Measurements from ENCODE around the gene CDKN2A. TPM values are rescaled to one million over a fixed set of nuclear protein-coding genes. Genes with fewer than 3 reads are reported as not detected.

The CDKN2A gene
- polyA plus RNA-seq, 1 donor (not counting 4 experiments of a cell fraction or from before 2014, with no cell fraction given): 65.3 TPM

DNA sequence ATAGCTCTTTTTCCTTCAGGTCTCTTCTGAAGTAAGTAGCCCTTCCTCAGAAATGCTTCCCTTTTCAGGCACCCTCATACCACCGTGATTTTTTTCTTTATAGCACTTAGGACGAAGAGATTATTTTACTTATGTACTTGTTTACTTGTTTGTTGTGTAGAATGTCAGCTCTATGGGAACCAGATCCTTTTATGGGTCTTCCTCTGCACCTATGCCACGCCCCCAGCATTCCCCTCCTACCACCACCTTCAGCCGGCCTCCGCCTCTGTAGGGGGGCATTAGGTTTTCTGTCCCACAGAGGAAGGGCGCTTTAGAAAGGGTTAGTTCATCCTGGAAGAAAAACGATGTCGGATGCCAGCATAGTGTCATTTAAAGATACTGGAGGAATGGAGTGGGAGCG, 2.2 kb upstream of the CDKN2A start:
- no peak overlapping the region for H3K27ac ChIP-seq (ENCODE audit: control insufficient read depth, insufficient read depth, low read length)
- no peaks in the 10 kb centered on the region for H3K9me1 ChIP-seq (ENCODE audit: control insufficient read depth, extremely low read depth, insufficient read depth, low read length)
- no peak overlapping the region for H2AFZ ChIP-seq (ENCODE audit: control insufficient read depth, low read length)

GRCh38 chr9:21995666-21996398, 1.6 kb upstream of the CDKN2A start:
- H3K4me2 ChIP-seq (ENCODE audit: control insufficient read depth, extremely low read depth, insufficient read depth, low read depth, low read length): peak overlapping the region; percentile 82
- DNase-seq (ENCODE audit: low read depth, low spot score) (no peak), FAIRE-seq (no peak)

More for the DNA sequence above, 2.2 kb upstream of the CDKN2A start:
- no peaks in the 10 kb centered on the region for H3K36me3 ChIP-seq (ENCODE audit: control insufficient read depth in 2 of 2, extremely low read depth in 1 of 2, insufficient read depth in 2 of 2, low read length in 2 of 2)
- dilution Hi-C loops (cut with MboI; ENCODE audit: extremely low pct_ligation_motif_present, low sequenced_read_pairs): no loop called here
- no peak overlapping the region for H3K9ac ChIP-seq (ENCODE audit: control insufficient read depth, extremely low read depth, insufficient read depth, low read length)
- no peaks in the 10 kb centered on the region for H3K9me3 ChIP-seq (ENCODE audit: control insufficient read depth, low read depth, low read length)
- H4K20me1 ChIP-seq (ENCODE audit: control insufficient read depth, extremely low read depth, insufficient read depth, low read length): no peaks in the 10 kb centered on the region
- DNase-seq (ENCODE audit: low read depth, low spot score) (no peak), FAIRE-seq (no peak)
- H3K4me3 ChIP-seq (ENCODE audit: control insufficient read depth in 2 of 3, extremely low read depth in 1 of 3, insufficient read depth in 2 of 3, low read depth in 1 of 3, low read length in 3 of 3): no peak overlapping the region
- no peaks in the 10 kb centered on the region for H3K27me3 ChIP-seq (ENCODE audit: control insufficient read depth, extremely low read depth, insufficient read depth, low read length)
- peaks cover 24% of the 10 kb centered on the region for H3K79me2 ChIP-seq (ENCODE audit: control insufficient read depth, insufficient read depth, low read length)
- peaks cover 22% of the 10 kb centered on the region for H3K4me1 ChIP-seq (ENCODE audit: control insufficient read depth, extremely low read depth, insufficient read depth, low read length)
- peak overlapping the region; percentile 82 for H3K4me2 ChIP-seq (ENCODE audit: control insufficient read depth, extremely low read depth, insufficient read depth, low read depth, low read length)
- TF ChIP-seq, protein P1, sequence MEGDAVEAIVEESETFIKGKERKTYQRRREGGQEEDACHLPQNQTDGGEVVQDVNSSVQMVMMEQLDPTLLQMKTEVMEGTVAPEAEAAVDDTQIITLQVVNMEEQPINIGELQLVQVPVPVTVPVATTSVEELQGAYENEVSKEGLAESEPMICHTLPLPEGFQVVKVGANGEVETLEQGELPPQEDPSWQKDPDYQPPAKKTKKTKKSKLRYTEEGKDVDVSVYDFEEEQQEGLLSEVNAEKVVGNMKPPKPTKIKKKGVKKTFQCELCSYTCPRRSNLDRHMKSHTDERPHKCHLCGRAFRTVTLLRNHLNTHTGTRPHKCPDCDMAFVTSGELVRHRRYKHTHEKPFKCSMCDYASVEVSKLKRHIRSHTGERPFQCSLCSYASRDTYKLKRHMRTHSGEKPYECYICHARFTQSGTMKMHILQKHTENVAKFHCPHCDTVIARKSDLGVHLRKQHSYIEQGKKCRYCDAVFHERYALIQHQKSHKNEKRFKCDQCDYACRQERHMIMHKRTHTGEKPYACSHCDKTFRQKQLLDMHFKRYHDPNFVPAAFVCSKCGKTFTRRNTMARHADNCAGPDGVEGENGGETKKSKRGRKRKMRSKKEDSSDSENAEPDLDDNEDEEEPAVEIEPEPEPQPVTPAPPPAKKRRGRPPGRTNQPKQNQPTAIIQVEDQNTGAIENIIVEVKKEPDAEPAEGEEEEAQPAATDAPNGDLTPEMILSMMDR (optimal IDR thresholded peaks at IDR 0.05 in 1 of 3, IDR thresholded peaks at IDR 0.05 in 1 of 3, conservative IDR thresholded peaks at IDR 0.05 in 1 of 3; ENCODE audit: extremely low read depth in 1 of 3, insufficient read depth in 2 of 3, low read length in 3 of 3): no peak

More at GRCh38 chr9:21995666-21996398, 1.6 kb upstream of the CDKN2A start:
- H3K79me2 ChIP-seq (ENCODE audit: control insufficient read depth, insufficient read depth, low read length): peaks cover 27% of the 10 kb centered on the region
- H4K20me1 ChIP-seq (ENCODE audit: control insufficient read depth, extremely low read depth, insufficient read depth, low read length): no peaks in the 10 kb centered on the region
- no peaks in the 10 kb centered on the region for H3K27me3 ChIP-seq (ENCODE audit: control insufficient read depth, extremely low read depth, insufficient read depth, low read length)
- no peaks in the 10 kb centered on the region for H3K9me1 ChIP-seq (ENCODE audit: control insufficient read depth, extremely low read depth, insufficient read depth, low read length)
- no peaks in the 10 kb centered on the region for H3K9me3 ChIP-seq (ENCODE audit: control insufficient read depth, low read depth, low read length)
- peak overlapping the region; percentile 100 for H2AFZ ChIP-seq (ENCODE audit: control insufficient read depth, low read length)
- dilution Hi-C loops (cut with MboI; ENCODE audit: extremely low pct_ligation_motif_present, low sequenced_read_pairs): no loop called here
- TF ChIP-seq, protein P1 (optimal IDR thresholded peaks at IDR 0.05 in 1 of 3, IDR thresholded peaks at IDR 0.05 in 1 of 3, conservative IDR thresholded peaks at IDR 0.05 in 1 of 3; ENCODE audit: extremely low read depth in 1 of 3, insufficient read depth in 2 of 3, low read length in 3 of 3): peak; percentile 11 to 39 (median 25)
- no peak for TF ChIP-seq EZH2 (IDR thresholded peaks at IDR 0.05; ENCODE audit: low read length)
- H3K27ac ChIP-seq (ENCODE audit: control insufficient read depth, insufficient read depth, low read length): peak overlapping the region; percentile 88
- H3K4me3 ChIP-seq (ENCODE audit: control insufficient read depth in 2 of 3, extremely low read depth in 1 of 3, insufficient read depth in 2 of 3, low read depth in 1 of 3, low read length in 3 of 3): peak overlapping the region; percentile 84 to 96 (median 91)
- peaks cover 22% of the 10 kb centered on the region for H3K4me1 ChIP-seq (ENCODE audit: control insufficient read depth, extremely low read depth, insufficient read depth, low read length)
- H3K9ac ChIP-seq (ENCODE audit: control insufficient read depth, extremely low read depth, insufficient read depth, low read length): peak overlapping the region; percentile 92
- no peaks in the 10 kb centered on the region for H3K36me3 ChIP-seq (ENCODE audit: control insufficient read depth in 2 of 2, extremely low read depth in 1 of 2, insufficient read depth in 2 of 2, low read length in 2 of 2)
